Left lung (tissue), 10 donors: ENCODE results near the gene FAM13A. TPM values are rescaled to one million over a fixed set of nuclear protein-coding genes. Genes with fewer than 3 reads are reported as not detected.

Experiments
- ATAC-seq: fragments of 200-7000 bp; cut with Tn5 transposase; one replicate; pipeline ENCODE4 v1.9.1; 2020; ENCODE audit warnings: moderate library complexity
- DNase-seq, 4 donors: peaks; one replicate each; pipeline ENCODE4 v3.0.0-alpha.2; 2013 to 2020
- H3K27ac ChIP-seq, 2 donors: fragments of 200-600 bp; sonication (generic) in 1 of 2; one replicate each; pipeline versions ENCODE4 v1.5.0 to v1.8.0; 2020 to 2021
- H3K27me3 ChIP-seq, 2 donors: fragments of 200-600 bp; sonication (generic) in 1 of 2; one replicate each; pipeline versions ENCODE4 v1.5.0 to v1.8.0; 2020 to 2021
- H3K36me3 ChIP-seq, 2 donors: fragments of 200-600 bp; sonication (generic) in 1 of 2; one replicate each; pipeline versions ENCODE4 v1.5.0 to v1.8.0; 2020 to 2021
- H3K4me1 ChIP-seq, 2 donors: fragments of 200-600 bp; one replicate each; pipeline ENCODE4 v1.8.0; 2021
- H3K4me3 ChIP-seq, 2 donors: fragments of 200-600 bp; sonication (generic) in 1 of 2; one replicate each; pipeline versions ENCODE4 v1.5.0 to v1.8.0; 2020 to 2021; ENCODE audit warnings: mild to moderate bottlenecking in 1 of 2
- H3K9me3 ChIP-seq, 2 donors: fragments of 200-600 bp; sonication (generic) in 1 of 2; one replicate each; pipeline versions ENCODE4 v1.5.0 to v1.8.0; 2020 to 2021
- CTCF ChIP-seq, 2 donors: fragments of 200-600 bp; sonication (generic) in 1 of 2; IDR thresholded peaks; one replicate each; pipeline versions ENCODE4 v1.5.0 to v1.8.0; 2021; ENCODE audit warnings: antibody characterized with exemption in 2 of 2
- intact Hi-C, 2 donors: fragments of 100-400 bp; cut with DNase I; formaldehyde crosslinking; loops; one replicate each; pipeline versions ENCODE4 v1.11.2 to v1.14.2; 2022
- polyA plus RNA-seq, 6 donors: library from polyadenylated mRNA; unstranded; fragments of 120-200 nt; gene quantifications; one replicate each; pipeline ENCODE4 v1.2.1, GENCODE V29; 2013; ENCODE audit not compliant: insufficient read length in 6 of 6
- total RNA-seq, 2 donors: library from RNA; stranded (reverse); fragmentation: NEBNext Ultra II Directional; extraction: Animal tissue kit (Norgen Biotek cat#: 25700); gene quantifications; one replicate each; pipeline ENCODE4 v1.2.1, GENCODE V29; 2021
- donor health status: DM: no; HTN: yes; CAD: no.
- donor health status: DM: no; HTN: no; CAD: no.

Gene FAM13A
- total and polyA plus RNA-seq, 8 donors, result 22.2 to 69.5 (median 52.2) TPM

GRCh38 chr4:88713782-88714181 lies 343.2 kb downstream of the FAM13A start:
- intact Hi-C loops, result no loop called here
- DNase-seq (no peak), ATAC-seq (no peak)
- Histone ChIP-seq H3K4me1 (peaks cover 0 to 3% of the 10 kb centered on the region in 2 donors), H3K4me3 (no peak overlapping the region), H3K27ac (no peak overlapping the region), H3K9me3 (peaks cover 0 to 11% of the 10 kb centered on the region in 2 donors), H3K36me3 (peaks cover 0 to 54% of the 10 kb centered on the region in 2 donors), H3K27me3 (no peaks in the 10 kb centered on the region)
- TF ChIP-seq CTCF (IDR thresholded peaks at IDR 0.05), result no peak

GRCh38 chr4:88709989-88710388 lies 347.0 kb downstream of the FAM13A start:
- peaks cover 0 to 69% of the 10 kb centered on the region in 2 donors for H3K36me3 ChIP-seq
- H3K4me3 ChIP-seq, result no peak overlapping the region
- no peak for DNase-seq
- ATAC-seq, result no peak
- intact Hi-C loops, result loop anchor here in 1 of 2 donors (10.0 kb wide), 1 partner anchor 315 kb away; no protein-coding TSS in a partner anchor
- TF ChIP-seq CTCF (IDR thresholded peaks at IDR 0.05), result no peak
- H3K9me3 ChIP-seq, result no peaks in the 10 kb centered on the region
- no peaks in the 10 kb centered on the region for H3K27me3 ChIP-seq
- H3K4me1 ChIP-seq, result no peaks in the 10 kb centered on the region
- no peak overlapping the region for H3K27ac ChIP-seq

GRCh38 chr4:88706574-88706973 lies 350.4 kb downstream of the FAM13A start:
- peak in 1 of 2 donors; percentile 34 for TF ChIP-seq CTCF (IDR thresholded peaks at IDR 0.05)
- intact Hi-C loops, result loop anchor here in 1 of 2 donors (10.0 kb wide), 1 partner anchor 318 kb away; no protein-coding TSS in a partner anchor
- DNase-seq (peak in 1 of 4 donors; percentile 75), ATAC-seq (peak; percentile 92)
- no peak overlapping the region for H3K27ac ChIP-seq
- no peak overlapping the region for H3K4me3 ChIP-seq
- H3K9me3 ChIP-seq, result no peaks in the 10 kb centered on the region
- H3K36me3 ChIP-seq, result peaks cover 0 to 68% of the 10 kb centered on the region in 2 donors
- no peaks in the 10 kb centered on the region for H3K4me1 ChIP-seq
- H3K27me3 ChIP-seq, result no peaks in the 10 kb centered on the region

- no peak overlapping the region for H3K27ac ChIP-seq
- no peak for ATAC-seq
- DNase-seq, result no peak
- no peaks in the 10 kb centered on the region for H3K27me3 ChIP-seq
- no peaks in the 10 kb centered on the region for H3K9me3 ChIP-seq
- intact Hi-C loops, result loop anchor here in 1 of 2 donors (10.0 kb wide), 1 partner anchor 319 kb away; no protein-coding TSS in a partner anchor
- no peaks in the 10 kb centered on the region for H3K4me1 ChIP-seq
- TF ChIP-seq CTCF (IDR thresholded peaks at IDR 0.05), result no peak
- no peak overlapping the region for H3K4me3 ChIP-seq
- H3K36me3 ChIP-seq, result peaks cover 0 to 61% of the 10 kb centered on the region in 2 donors
Observed at GRCh38 chr4:88705805-88706492, 351.0 kb downstream of the FAM13A start.

GRCh38 chr4:88705223-88705622 lies 351.8 kb downstream of the FAM13A start:
- intact Hi-C loops, result loop anchor here in 1 of 2 donors (10.0 kb wide), 1 partner anchor 320 kb away; no protein-coding TSS in a partner anchor

More at GRCh38 chr4:88705223-88705622, 351.8 kb downstream of the FAM13A start:
- Histone ChIP-seq H3K27me3 (no peaks in the 10 kb centered on the region), H3K4me1 (no peaks in the 10 kb centered on the region), H3K27ac (no peak overlapping the region), H3K4me3 (no peak overlapping the region), H3K9me3 (no peaks in the 10 kb centered on the region), H3K36me3 (peaks cover 0 to 54% of the 10 kb centered on the region in 2 donors)
- no peak for TF ChIP-seq CTCF (IDR thresholded peaks at IDR 0.05)
- ATAC-seq (no peak), DNase-seq (no peak)
